ENCODE measurements around the gene SRD5A2.

GRCh38 chr2:31555967-31556706 is 24.6 kb downstream of the SRD5A2 start:
- TF ChIP-seq CTCF (IDR thresholded peaks at IDR 0.05; ENCODE audit: low read depth, low read length) (no peak), EZH2phosphoT487 (IDR thresholded peaks at IDR 0.05; ENCODE audit: low read depth) (no peak)

Measured in OCI-LY3 (cell line).